Measurements from ENCODE around the gene MPST.
"Not testable (repeated sequence)": the region's sequence is repeated elsewhere in the genome, so short reads cannot be mapped to it uniquely, and the experiment has no call there.

MPST gene

GRCh38 chr22:37060801-37061610, 41.5 kb downstream of the MPST start:
- DNase-seq (ENCODE audit: low read depth in 2 of 2): no peak

DNA sequence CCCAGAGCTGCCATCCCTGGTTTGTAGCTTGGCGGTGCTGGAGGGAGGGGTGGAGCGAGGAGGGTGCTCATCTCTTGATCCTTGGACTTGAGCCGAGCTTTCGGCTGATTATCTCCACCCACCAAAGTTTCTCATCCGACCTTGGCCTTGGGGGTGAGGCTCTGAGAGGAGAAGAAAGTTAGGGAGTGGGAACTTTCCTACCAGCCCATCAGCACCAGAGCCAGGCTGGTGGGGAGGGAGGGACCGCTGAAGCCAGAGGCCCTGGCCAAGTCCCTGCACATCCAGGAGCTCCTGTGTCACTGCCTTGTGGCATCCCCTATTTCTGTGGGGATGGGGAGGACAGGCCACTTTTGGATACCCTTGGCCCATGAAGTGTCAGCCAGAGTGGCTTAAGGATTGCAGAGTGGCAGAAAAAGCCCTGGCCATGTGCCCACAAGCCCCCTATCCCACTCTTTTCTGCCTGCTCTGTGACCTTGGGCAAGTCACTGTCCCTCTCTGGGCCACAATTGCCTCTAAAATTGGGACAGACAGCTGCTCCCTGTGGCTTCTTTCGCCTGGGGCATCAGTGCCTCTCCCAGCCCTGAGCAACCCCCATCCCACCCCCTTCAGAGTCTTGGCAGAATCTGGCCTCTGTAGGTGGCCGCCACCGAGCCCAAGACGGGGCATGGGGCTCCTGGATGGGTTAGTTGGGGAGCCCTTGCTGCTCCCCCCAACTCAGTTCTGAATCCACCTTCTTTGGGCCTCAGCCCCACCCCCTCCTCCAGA, 42.3 kb downstream of the MPST start:
- DNase-seq (ENCODE audit: low read depth in 2 of 2): no peak

DNA sequence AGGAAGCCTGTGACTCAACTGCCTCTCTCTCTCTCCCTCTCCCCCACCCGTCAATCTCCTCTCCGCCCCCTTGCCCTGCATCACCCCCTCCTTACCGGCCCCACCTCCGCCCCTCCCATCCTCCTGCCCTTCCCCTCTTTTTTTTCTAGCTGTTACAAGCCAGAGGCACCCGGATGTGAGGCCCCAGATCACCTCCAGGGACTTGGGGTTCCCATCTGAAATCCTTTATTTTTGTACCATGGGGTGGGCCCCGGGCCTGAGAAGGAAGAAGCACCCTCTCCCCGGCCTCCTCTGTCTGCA, 42.8 kb downstream of the MPST start:
- DNase-seq (ENCODE audit: low read depth in 2 of 2): no peak

DNA sequence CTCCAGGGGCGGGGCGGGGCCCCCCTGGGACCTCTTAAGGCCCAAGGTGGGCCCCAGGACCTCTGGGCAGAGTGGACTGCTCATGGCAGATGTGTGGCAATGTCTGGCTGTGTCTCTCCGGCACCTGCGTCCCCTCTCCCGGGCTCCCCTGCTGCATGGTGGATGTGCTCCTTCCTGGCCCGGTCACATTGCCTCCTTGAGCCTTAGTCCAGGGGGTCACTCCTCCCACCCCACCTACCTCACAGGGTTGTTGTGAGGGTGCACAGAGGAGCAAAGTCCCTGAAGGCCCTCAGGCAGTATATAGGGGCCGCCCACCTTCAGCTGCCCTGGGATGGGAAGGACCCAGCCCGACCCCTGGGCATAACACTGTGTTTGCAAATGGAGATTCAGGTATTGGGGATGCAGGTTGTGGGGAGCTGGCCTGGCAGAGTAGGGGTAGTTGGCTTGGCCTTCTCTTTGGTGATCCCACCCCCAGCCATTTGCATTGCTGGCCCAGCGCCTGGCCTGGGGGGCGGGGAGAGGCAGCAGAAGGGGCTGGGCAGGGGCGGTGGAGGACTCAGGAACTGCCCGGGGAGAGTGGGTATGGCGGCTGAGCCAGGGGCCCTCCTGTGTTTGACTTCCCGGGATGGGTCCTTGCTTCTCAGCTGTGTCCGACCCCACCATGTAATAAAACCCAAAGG, 43.3 kb downstream of the MPST start:
- DNase-seq (ENCODE audit: low read depth in 2 of 2): no peak

DNA sequence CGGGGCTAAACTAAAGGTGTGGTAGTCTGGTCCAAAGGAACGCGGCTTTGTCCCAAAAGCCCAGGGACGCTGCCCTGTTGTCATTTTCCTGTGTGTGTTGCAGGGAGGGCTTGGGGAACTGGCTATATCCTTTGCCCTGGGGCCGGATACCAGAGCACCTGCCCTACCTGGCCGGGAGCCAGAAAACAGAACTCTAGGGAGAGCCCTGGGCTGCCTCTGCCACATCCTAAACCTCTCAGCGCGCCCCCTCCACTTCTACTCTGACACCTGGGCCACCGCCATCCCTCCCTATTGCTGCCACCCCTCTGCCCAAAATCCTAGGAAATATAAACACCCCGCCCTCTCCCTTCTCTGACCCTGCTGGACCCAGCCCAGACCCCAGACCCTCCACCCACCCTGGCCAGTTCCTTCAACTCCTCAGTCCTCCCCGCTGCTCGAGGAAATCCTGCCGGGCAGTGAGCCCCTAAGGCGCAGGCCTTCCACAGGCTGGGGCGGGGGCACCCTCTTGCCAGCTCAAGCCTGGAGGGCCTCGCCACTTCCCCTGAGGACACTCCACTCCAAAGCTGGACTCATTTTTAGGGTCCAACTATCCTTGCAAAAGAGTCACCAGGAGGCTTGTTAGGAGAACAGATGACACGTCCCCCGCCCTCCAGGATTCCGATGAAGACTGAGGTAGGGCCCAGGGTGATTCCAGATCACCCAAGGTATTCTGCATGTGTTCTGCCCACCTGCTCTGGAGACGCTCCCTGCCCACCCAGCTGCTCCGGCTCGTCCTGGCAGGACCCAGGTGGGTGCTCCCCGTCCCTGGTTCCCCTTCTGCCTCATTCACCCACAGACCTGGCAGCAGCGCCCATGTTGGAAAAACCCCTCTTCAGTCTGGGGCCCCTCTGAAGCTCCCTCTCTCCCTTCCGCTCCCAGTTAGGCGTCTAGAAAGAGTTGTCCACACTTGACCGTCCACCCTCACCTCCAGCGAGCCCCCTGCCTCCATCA, 44.2 kb downstream of the MPST start:
- DNase-seq (ENCODE audit: low read depth in 2 of 2): no peak

DNA sequence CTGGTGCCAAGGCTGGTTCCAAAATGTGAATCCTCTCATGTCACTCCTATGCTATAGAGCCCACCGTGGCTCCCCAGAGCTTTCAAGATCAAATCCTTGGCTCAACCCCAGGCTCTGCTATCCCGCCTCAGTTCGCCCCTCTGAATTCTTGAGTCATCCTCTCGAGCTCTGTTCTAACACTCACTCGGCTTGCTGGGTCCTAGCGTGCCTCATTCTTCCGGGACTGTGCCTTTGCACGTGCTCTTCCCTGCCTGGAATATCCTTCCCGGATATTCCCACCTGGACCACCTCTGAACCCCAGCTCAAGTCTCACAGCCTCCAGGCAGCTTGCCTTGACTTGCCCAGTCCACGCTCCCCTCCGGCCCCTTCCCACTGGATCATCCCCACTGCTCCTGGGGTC, 45.0 kb downstream of the MPST start:
- no peak for DNase-seq (ENCODE audit: low read depth in 2 of 2)

DNA sequence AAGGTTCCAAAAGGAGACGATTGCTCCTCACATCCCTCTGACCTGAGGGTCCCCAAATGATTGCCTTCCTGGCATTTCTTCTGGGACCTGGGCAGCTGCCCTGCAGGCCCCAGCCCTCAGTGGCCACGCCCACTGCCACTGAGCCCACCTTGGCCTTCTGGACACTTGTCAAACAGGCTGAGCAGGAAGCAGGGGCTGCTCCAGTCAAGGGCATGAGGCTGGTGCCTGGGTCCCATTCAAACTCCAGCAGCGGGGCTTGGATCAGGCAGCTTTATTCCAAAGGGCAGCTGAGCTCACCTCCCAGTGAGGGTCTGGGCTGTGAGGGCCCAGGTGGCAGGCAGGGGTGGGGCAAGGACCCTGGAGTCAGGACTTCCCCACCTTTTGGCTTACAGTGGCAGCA, 45.6 kb downstream of the MPST start:
- DNase-seq (ENCODE audit: low read depth in 2 of 2): no peak

DNA sequence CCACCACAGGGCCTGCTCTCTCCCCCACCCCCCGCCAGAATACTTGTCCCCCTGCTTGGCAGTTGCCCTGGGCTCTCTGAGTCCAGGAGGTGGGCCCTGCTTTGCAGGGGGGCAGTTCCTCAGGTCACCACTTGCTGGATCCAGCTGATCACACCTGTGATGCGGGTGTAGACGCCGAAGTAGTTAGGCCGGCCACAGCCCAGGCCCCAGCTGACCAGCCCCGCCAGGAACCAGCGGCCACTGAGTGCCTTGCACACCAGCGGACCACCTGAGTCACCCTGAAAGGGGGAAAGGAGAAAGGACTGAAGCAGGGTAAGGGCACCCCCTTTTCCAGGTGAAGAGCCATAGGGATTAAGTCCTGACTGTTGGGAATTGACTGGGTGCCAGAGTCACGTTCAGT, 46.4 kb downstream of the MPST start:
- DNase-seq (ENCODE audit: low read depth in 2 of 2): no peak

DNA sequence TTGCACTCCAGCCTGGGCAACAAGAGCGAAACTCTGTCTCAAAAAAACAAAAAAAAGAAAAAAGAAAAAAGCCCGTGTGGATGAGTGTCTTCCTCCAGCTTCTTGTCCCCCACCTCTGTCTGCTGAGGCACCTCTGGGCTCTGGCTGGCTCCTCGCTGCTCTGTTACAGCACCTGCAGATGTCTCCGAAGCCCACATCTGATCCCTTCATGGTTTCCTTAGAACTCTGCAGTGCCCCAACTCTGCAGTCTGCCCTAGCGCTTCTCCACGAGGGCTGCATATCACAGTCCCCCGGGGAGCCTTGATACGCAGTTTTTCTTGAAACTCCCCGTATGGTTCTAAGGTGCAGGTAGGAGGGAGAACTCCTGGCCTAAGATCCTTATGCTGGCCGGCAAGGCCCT, 47.9 kb downstream of the MPST start:
- DNase-seq (ENCODE audit: low read depth in 2 of 2): no peak

DNA sequence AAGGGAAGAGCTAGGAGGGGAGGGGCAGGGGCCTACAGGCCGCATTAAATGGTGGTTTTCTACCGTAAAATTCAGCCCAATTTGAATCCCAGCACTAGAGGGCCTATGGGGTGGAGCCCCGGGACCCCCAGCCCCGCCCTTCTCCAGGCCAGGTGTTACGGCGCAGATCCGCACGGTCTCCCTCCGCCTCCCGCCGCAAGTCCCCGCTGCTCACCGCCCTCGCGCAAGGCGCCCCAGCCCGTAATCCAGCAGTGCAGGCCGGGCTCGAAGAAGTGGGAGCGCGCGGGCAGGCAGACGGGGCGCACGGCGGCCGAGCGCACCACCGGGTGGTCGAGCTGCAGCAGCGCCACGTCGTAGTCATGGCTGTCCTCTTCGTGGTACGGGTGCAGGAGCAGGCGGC, 49.3 kb downstream of the MPST start:
- no peak for DNase-seq (ENCODE audit: low read depth in 2 of 2)

DNA sequence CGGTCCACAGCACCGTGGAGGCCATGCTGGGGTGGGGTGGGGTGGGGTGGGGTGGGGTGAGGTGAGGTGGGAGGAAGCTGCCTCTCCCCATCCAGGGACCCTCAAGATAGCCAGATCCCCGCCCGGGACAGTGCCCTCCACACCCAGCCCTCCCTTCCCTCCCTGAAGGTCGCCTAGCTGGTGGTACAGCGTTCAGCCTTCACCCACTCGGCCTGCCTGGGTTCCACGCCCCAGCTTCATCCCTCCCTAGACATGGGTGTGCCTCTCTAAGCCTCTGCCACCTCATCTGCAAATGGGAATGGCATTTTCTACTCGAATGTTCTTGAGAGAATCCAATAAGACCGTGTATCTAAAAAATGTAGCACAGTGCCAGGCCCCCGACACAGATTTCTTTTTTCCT, 49.8 kb downstream of the MPST start:
- DNase-seq (ENCODE audit: low read depth in 2 of 2): no peak

GRCh38 chr22:37069719-37070118, 50.2 kb downstream of the MPST start:
- DNase-seq (ENCODE audit: low read depth in 2 of 2): no peak

GRCh38 chr22:37070334-37070733, 50.8 kb downstream of the MPST start:
- DNase-seq (ENCODE audit: low read depth in 2 of 2): no peak

DNA sequence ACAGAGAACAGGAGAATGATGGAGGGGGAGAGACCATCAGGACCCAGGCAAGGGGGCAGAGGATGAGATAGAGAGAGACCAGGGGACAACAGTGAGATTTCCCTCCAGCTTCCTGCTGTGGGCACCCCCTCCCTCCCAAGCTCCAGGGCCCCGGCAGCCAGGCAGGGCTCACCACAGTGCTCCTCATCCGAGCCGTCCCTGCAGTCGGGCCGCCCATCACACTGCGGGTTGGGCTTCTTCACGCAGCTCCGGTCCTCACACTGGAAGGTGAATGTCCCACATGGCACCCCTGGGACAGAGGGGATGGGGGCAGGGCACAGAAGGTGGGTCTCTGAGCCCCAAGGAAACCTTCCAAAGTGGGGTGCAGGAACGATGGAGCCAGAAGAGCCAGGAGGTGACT, 51.2 kb downstream of the MPST start:
- no peak for DNase-seq (ENCODE audit: low read depth in 2 of 2)

GRCh38 chr22:37071850-37072592, 52.5 kb downstream of the MPST start:
- DNase-seq (ENCODE audit: low read depth in 2 of 2): not testable (repeated sequence)

- no peak for DNase-seq (ENCODE audit: low read depth in 2 of 2)
Measured at GRCh38 chr22:37072673-37073072, 53.1 kb downstream of the MPST start.

GRCh38 chr22:37074537-37074936, 55.0 kb downstream of the MPST start:
- DNase-seq (ENCODE audit: low read depth in 2 of 2): no peak

DNA sequence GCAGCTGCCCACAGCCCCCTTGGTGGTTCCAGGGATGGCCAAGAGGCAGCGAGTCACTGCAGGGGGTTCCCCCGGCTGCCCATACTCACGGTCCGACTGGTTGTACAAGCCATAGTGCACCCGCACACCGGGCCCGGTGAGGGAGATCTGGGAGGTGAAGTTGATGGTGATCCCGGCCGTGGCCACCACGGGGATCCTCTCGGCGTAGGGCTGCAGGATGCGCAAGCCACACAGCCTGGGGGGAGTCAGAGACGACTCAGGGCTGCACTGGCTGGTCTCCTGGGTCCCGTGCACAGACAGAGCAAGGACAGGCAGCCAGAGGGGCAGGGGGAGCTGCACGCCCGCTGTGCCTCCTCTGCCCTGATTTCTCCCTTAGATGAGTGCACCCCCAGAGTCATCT, 55.5 kb downstream of the MPST start:
- DNase-seq (ENCODE audit: low read depth in 2 of 2): no peak

- no peak for DNase-seq (ENCODE audit: low read depth in 2 of 2)
Measured at GRCh38 chr22:37075822-37076433, 56.4 kb downstream of the MPST start.

- peak; percentile 69 to 79 for DNase-seq (ENCODE audit: low read depth in 2 of 2)
Measured at GRCh38 chr22:37077802-37078448, 58.4 kb downstream of the MPST start.
